GM18909 (cell line): ENCODE data around the gene CRTC3.

ENCODE experiments used
- ATAC-seq: cut with Tn5 transposase; IDR thresholded peaks from one replicate; pipeline ENCODE4 v1.9.1; 2021; ENCODE audit warnings: mild to moderate bottlenecking; ENCODE audit not compliant: unreplicated experiment, poor library complexity

CRTC3 gene

GRCh38 chr15:90591524-90591923, 61.8 kb downstream of the CRTC3 start:
- no peak for ATAC-seq

- ATAC-seq: no peak
Observed at GRCh38 chr15:90592131-90592881, 62.6 kb downstream of the CRTC3 start.

GRCh38 chr15:90593499-90594158, 63.9 kb downstream of the CRTC3 start:
- no peak for ATAC-seq

- ATAC-seq: peak; percentile 49
Observed at GRCh38 chr15:90594301-90594738, 64.6 kb downstream of the CRTC3 start.

- ATAC-seq: peak; percentile 24
Observed at GRCh38 chr15:90595763-90596155, 66.0 kb downstream of the CRTC3 start.

GRCh38 chr15:90596943-90597342, 67.2 kb downstream of the CRTC3 start:
- ATAC-seq: no peak

- peak; percentile 37 for ATAC-seq
Observed at GRCh38 chr15:90597577-90597976, 67.9 kb downstream of the CRTC3 start.

GRCh38 chr15:90598031-90598577, 68.4 kb downstream of the CRTC3 start:
- ATAC-seq: peak; percentile 49

GRCh38 chr15:90598679-90599078, 69.0 kb downstream of the CRTC3 start:
- ATAC-seq: no peak

GRCh38 chr15:90599116-90599515, 69.4 kb downstream of the CRTC3 start:
- ATAC-seq: no peak

- ATAC-seq: no peak
Observed at GRCh38 chr15:90599644-90600043, 69.9 kb downstream of the CRTC3 start.

GRCh38 chr15:90600954-90601353, 71.2 kb downstream of the CRTC3 start:
- no peak for ATAC-seq

- ATAC-seq: no peak
Observed at GRCh38 chr15:90603893-90604292, 74.2 kb downstream of the CRTC3 start.

- ATAC-seq: no peak
Observed at GRCh38 chr15:90606641-90607040, 76.9 kb downstream of the CRTC3 start.

GRCh38 chr15:90607361-90607760, 77.6 kb downstream of the CRTC3 start:
- no peak for ATAC-seq

GRCh38 chr15:90609242-90610180, 79.8 kb downstream of the CRTC3 start:
- ATAC-seq: no peak

- ATAC-seq: no peak
Observed at GRCh38 chr15:90610190-90610589, 80.5 kb downstream of the CRTC3 start.

GRCh38 chr15:90611157-90611556, 81.4 kb downstream of the CRTC3 start:
- no peak for ATAC-seq

- no peak for ATAC-seq
Observed at GRCh38 chr15:90617171-90617570, 87.4 kb downstream of the CRTC3 start.

GRCh38 chr15:90617668-90618097, 88.0 kb downstream of the CRTC3 start:
- ATAC-seq: no peak
